Mesendoderm (in vitro differentiated cells): ENCODE results near the gene C11orf86.
"Not testable (repeated sequence)": the region's sequence is repeated elsewhere in the genome, so short reads cannot be mapped to it uniquely, and the experiment has no call there.

ENCODE experiments used
- DNase-seq: peaks from one replicate; pipeline ENCODE4 v3.0.0; 2013
- H2AK5ac ChIP-seq: 2 replicates; pipeline ENCODE4 v1.6.1; 2013; ENCODE audit warnings: low read length, inconsistent platforms
- H2BK120ac ChIP-seq: 2 replicates; pipeline ENCODE4 v1.6.1; 2013; ENCODE audit warnings: low read depth, mild to moderate bottlenecking, low read length, moderate library complexity, mixed read lengths
- H2BK15ac ChIP-seq: replicated peaks from 2 replicates; pipeline ENCODE4 v1.6.1; 2013; ENCODE audit warnings: low read depth, mild to moderate bottlenecking, moderate library complexity
- H2BK5ac ChIP-seq: 2 replicates; pipeline ENCODE4 v1.6.1; 2013; ENCODE audit warnings: low read length, inconsistent platforms
- H3K18ac ChIP-seq: 2 replicates; pipeline ENCODE4 v1.6.1; 2013; ENCODE audit warnings: mild to moderate bottlenecking, low read length, mixed read lengths
- H3K23ac ChIP-seq: one replicate; pipeline ENCODE4 v1.6.1; 2013; ENCODE audit warnings: low read length
- H3K27ac ChIP-seq: 2 replicates; pipeline ENCODE4 v1.5.1; 2013; ENCODE audit warnings: low read depth, mild to moderate bottlenecking, inconsistent platforms, low read length, moderate library complexity
- H3K27me3 ChIP-seq: 2 replicates; pipeline ENCODE4 v1.6.1; 2013; ENCODE audit warnings: low read length, control low read depth, mild to moderate bottlenecking, inconsistent platforms; ENCODE audit not compliant: insufficient read depth, poor library complexity
- H3K36me3 ChIP-seq: 2 replicates; pipeline ENCODE4 v1.6.1; 2013; ENCODE audit warnings: low read length, inconsistent platforms; ENCODE audit not compliant: control insufficient read depth, insufficient read depth
- H3K4ac ChIP-seq: one replicate; pipeline ENCODE4 v1.6.1; 2013; ENCODE audit warnings: low read depth, mild to moderate bottlenecking, low read length, moderate library complexity
- H3K4me1 ChIP-seq: 2 replicates; pipeline ENCODE4 v1.6.1; 2013; ENCODE audit warnings: low read depth, low read length, inconsistent platforms; ENCODE audit not compliant: control insufficient read depth
- H3K4me2 ChIP-seq: 2 replicates; pipeline ENCODE4 v1.6.1; 2013; ENCODE audit warnings: low read length
- H3K4me3 ChIP-seq: 2 replicates; pipeline ENCODE4 v1.5.1; 2013; ENCODE audit warnings: mild to moderate bottlenecking, low read length
- H3K56ac ChIP-seq: one replicate; pipeline ENCODE4 v1.6.1; 2013; ENCODE audit warnings: low read length
- H3K79me1 ChIP-seq: 2 replicates; pipeline ENCODE4 v1.6.1; 2013; ENCODE audit warnings: low read length, inconsistent platforms
- H3K79me2 ChIP-seq: 2 replicates; pipeline ENCODE4 v1.6.1; 2013; ENCODE audit warnings: mild to moderate bottlenecking, low read length; ENCODE audit not compliant: control insufficient read depth, insufficient read depth
- H3K9ac ChIP-seq: 2 replicates; pipeline ENCODE4 v1.6.1; 2013; ENCODE audit warnings: low read length, inconsistent platforms
- H4K5ac ChIP-seq: one replicate; pipeline ENCODE4 v1.6.1; 2013; ENCODE audit warnings: low read length
- H4K8ac ChIP-seq: one replicate; pipeline ENCODE4 v1.6.1; 2013; ENCODE audit warnings: low read depth, mild to moderate bottlenecking, control low read depth, low read length, moderate library complexity
- WGBS: extraction: QIAGEN DNeasy Blood & Tissue Kit; methylation state at CpG from one replicate; pipeline ENCODE4 v1.1.7; 2013; ENCODE audit warnings: low lambda C conversion rate, missing lambda C conversion rate; ENCODE audit not compliant: insufficient coverage; ENCODE audit errors: extremely low coverage; 5-methylcytosine and 5-hydroxymethylcytosine counted together

Gene C11orf86

GRCh38 chr11:66999555-66999954 lies 24.5 kb downstream of the C11orf86 start:
- Histone ChIP-seq H3K23ac (no peak overlapping the region), H3K27me3 (no peaks in the 10 kb centered on the region), H4K5ac (no peak overlapping the region), H3K9ac (no peak overlapping the region), H4K8ac (no peak overlapping the region), H3K4me2 (no peak overlapping the region), H2BK5ac (no peak overlapping the region), H2BK15ac (no peak overlapping the region), H3K4me1 (no peaks in the 10 kb centered on the region), H3K79me2 (no peaks in the 10 kb centered on the region), H2BK120ac (no peak overlapping the region), H3K4ac (no peak overlapping the region), H3K79me1 (no peaks in the 10 kb centered on the region), H2AK5ac (no peak overlapping the region), H3K4me3 (no peak overlapping the region), H3K18ac (no peak overlapping the region), H3K56ac (no peak overlapping the region), H3K27ac (no peak overlapping the region), H3K36me3 (no peaks in the 10 kb centered on the region)
- no CpG with 5 or more reads among the region's 7 CpGs for WGBS
- DNase-seq, result no peak

- Histone ChIP-seq H3K79me2 (no peaks in the 10 kb centered on the region), H2BK5ac (no peak overlapping the region), H3K23ac (no peak overlapping the region), H3K4me3 (no peak overlapping the region), H4K5ac (no peak overlapping the region), H3K79me1 (no peaks in the 10 kb centered on the region), H3K36me3 (no peaks in the 10 kb centered on the region), H3K4me2 (no peak overlapping the region), H2AK5ac (no peak overlapping the region), H3K27ac (no peak overlapping the region), H3K18ac (no peak overlapping the region), H3K4me1 (no peaks in the 10 kb centered on the region), H2BK120ac (no peak overlapping the region), H3K4ac (no peak overlapping the region), H4K8ac (no peak overlapping the region), H3K9ac (no peak overlapping the region), H2BK15ac (no peak overlapping the region), H3K27me3 (no peaks in the 10 kb centered on the region), H3K56ac (no peak overlapping the region)
- no CpG with 5 or more reads among the region's 5 CpGs for WGBS
- DNase-seq, result no peak
Observed at GRCh38 chr11:67001332-67001731, 26.2 kb downstream of the C11orf86 start.

- no peaks in the 10 kb centered on the region for H3K79me1 ChIP-seq
- no peak overlapping the region for H3K9ac ChIP-seq
- H2BK15ac ChIP-seq, result no peak overlapping the region
- no CpG with 5 or more reads among the region's 8 CpGs for WGBS
- no peaks in the 10 kb centered on the region for H3K79me2 ChIP-seq
- H2BK5ac ChIP-seq, result no peak overlapping the region
- H3K4me1 ChIP-seq, result no peaks in the 10 kb centered on the region
- no peak overlapping the region for H3K4me2 ChIP-seq
- H3K23ac ChIP-seq, result no peak overlapping the region
- no peak overlapping the region for H4K5ac ChIP-seq
- no peak overlapping the region for H4K8ac ChIP-seq
- H3K4ac ChIP-seq, result no peak overlapping the region
- H2BK120ac ChIP-seq, result no peak overlapping the region
- peak overlapping the region; percentile 22 for H3K56ac ChIP-seq
- DNase-seq, result peak; percentile 36
- no peaks in the 10 kb centered on the region for H3K36me3 ChIP-seq
- no peak overlapping the region for H3K27ac ChIP-seq
- no peaks in the 10 kb centered on the region for H3K27me3 ChIP-seq
- H3K18ac ChIP-seq, result no peak overlapping the region
- no peak overlapping the region for H3K4me3 ChIP-seq
- H2AK5ac ChIP-seq, result no peak overlapping the region
Observed at GRCh38 chr11:67002297-67002913, 27.3 kb downstream of the C11orf86 start.

GRCh38 chr11:67002921-67003411 lies 27.9 kb downstream of the C11orf86 start:
- Histone ChIP-seq H3K36me3 (no peaks in the 10 kb centered on the region), H3K79me2 (no peaks in the 10 kb centered on the region), H2BK5ac (no peak overlapping the region), H2AK5ac (no peak overlapping the region), H3K4me2 (no peak overlapping the region), H3K18ac (no peak overlapping the region), H2BK15ac (no peak overlapping the region), H3K9ac (no peak overlapping the region), H4K8ac (no peak overlapping the region), H3K4me1 (no peaks in the 10 kb centered on the region), H3K79me1 (no peaks in the 10 kb centered on the region), H3K27ac (no peak overlapping the region), H3K4ac (no peak overlapping the region), H3K23ac (no peak overlapping the region), H3K56ac (peak overlapping the region; percentile 22), H3K27me3 (no peaks in the 10 kb centered on the region), H3K4me3 (no peak overlapping the region), H2BK120ac (no peak overlapping the region), H4K5ac (no peak overlapping the region)
- whole genome bisulfite sequencing, result no CpG with 5 or more reads among the region's 5 CpGs
- no peak for DNase-seq

GRCh38 chr11:67005200-67005599 lies 30.1 kb downstream of the C11orf86 start:
- H3K4ac ChIP-seq, H3K56ac ChIP-seq, H2AK5ac ChIP-seq, H3K18ac ChIP-seq, H3K79me2 ChIP-seq, H4K5ac ChIP-seq, H3K4me3 ChIP-seq, H3K27ac ChIP-seq, H3K79me1 ChIP-seq, H4K8ac ChIP-seq, H3K27me3 ChIP-seq, H3K23ac ChIP-seq, H2BK15ac ChIP-seq, H2BK120ac ChIP-seq, H3K4me1 ChIP-seq, H2BK5ac ChIP-seq, DNase-seq, H3K36me3 ChIP-seq, H3K9ac ChIP-seq, H3K4me2 ChIP-seq: not testable (repeated sequence)
- no CpG with 5 or more reads among the region's 8 CpGs for WGBS
